ENCODE data around the gene PLB1.

DNA sequence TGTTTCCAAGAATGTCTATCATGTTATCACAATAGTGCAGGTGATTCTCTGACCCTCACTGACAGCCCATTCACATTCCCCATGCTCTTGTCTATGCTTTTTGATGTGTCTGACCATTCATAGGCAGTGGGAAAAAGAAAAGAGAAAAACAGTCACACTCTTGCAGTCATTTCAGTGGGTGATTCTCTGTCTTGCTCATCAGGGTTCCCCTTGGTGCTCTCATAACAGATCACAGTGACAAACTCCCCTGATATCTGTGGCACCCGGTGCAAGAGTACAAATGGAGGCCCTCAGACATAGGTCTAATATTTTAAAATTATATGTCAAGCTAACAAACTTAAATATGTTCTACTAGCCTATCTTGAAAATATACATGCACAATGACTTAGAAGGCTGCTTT lies 183.1 kb downstream of the PLB1 start:
- TF ChIP-seq EZH2 (IDR thresholded peaks at IDR 0.05; ENCODE audit: low read depth, unreplicated experiment) (no peak), POLR2AphosphoS5 (IDR thresholded peaks at IDR 0.05; ENCODE audit: low read depth) (no peak), CREB1 (CRISPR knock-in tag; IDR thresholded peaks at IDR 0.05; ENCODE audit: low read depth) (no peak)
- TF ChIP-seq, protein P1, sequence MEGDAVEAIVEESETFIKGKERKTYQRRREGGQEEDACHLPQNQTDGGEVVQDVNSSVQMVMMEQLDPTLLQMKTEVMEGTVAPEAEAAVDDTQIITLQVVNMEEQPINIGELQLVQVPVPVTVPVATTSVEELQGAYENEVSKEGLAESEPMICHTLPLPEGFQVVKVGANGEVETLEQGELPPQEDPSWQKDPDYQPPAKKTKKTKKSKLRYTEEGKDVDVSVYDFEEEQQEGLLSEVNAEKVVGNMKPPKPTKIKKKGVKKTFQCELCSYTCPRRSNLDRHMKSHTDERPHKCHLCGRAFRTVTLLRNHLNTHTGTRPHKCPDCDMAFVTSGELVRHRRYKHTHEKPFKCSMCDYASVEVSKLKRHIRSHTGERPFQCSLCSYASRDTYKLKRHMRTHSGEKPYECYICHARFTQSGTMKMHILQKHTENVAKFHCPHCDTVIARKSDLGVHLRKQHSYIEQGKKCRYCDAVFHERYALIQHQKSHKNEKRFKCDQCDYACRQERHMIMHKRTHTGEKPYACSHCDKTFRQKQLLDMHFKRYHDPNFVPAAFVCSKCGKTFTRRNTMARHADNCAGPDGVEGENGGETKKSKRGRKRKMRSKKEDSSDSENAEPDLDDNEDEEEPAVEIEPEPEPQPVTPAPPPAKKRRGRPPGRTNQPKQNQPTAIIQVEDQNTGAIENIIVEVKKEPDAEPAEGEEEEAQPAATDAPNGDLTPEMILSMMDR (conservative IDR thresholded peaks at IDR 0.05; ENCODE audit: low read depth in 2 of 2) = no peak
- TF ChIP-seq, protein P2, sequence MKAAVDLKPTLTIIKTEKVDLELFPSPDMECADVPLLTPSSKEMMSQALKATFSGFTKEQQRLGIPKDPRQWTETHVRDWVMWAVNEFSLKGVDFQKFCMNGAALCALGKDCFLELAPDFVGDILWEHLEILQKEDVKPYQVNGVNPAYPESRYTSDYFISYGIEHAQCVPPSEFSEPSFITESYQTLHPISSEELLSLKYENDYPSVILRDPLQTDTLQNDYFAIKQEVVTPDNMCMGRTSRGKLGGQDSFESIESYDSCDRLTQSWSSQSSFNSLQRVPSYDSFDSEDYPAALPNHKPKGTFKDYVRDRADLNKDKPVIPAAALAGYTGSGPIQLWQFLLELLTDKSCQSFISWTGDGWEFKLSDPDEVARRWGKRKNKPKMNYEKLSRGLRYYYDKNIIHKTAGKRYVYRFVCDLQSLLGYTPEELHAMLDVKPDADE (IDR thresholded peaks at IDR 0.05) = no peak
